Astrocyte (in vitro differentiated cells and primary cell): ENCODE data around the gene MTURN. TPM values are rescaled to one million over a fixed set of nuclear protein-coding genes. Genes with fewer than 3 reads are reported as not detected.

Source experiments
- DNase-seq: peaks from one replicate; pipeline ENCODE4 v3.0.0-alpha.2; 2010; ENCODE audit warnings: low read depth
- FAIRE-seq: peaks from 2 replicates; lab custom pipeline; 2011; peaks lifted over from hg19 to GRCh38; lab: Jason Lieb, UNC
- H2AFZ ChIP-seq: 2 replicates; pipeline ENCODE4 v1.6.0; 2012; ENCODE audit warnings: low read depth, low read length, inconsistent platforms
- H3K27ac ChIP-seq: 2 replicates; pipeline ENCODE4 v1.5.1; 2011; ENCODE audit warnings: low read depth, low read length, inconsistent platforms
- H3K27me3 ChIP-seq: 2 replicates; pipeline ENCODE4 v1.6.0; 2011; ENCODE audit warnings: low read length, inconsistent platforms; ENCODE audit not compliant: insufficient read depth
- H3K36me3 ChIP-seq: 2 replicates; pipeline ENCODE4 v1.5.1; 2011; ENCODE audit warnings: low read length, inconsistent platforms; ENCODE audit not compliant: insufficient read depth
- H3K4me1 ChIP-seq: 2 replicates; pipeline ENCODE4 v1.5.1; 2011; ENCODE audit warnings: low read length, inconsistent platforms; ENCODE audit not compliant: insufficient read depth
- H3K4me2 ChIP-seq: 2 replicates; pipeline ENCODE4 v1.6.0; 2012; ENCODE audit warnings: low read length, inconsistent platforms
- H3K4me3 ChIP-seq: 2 replicates; pipeline ENCODE4 v1.5.1; 2011; ENCODE audit warnings: low read depth, mild to moderate bottlenecking, low read length, inconsistent platforms; ENCODE audit not compliant: insufficient read depth
- H3K79me2 ChIP-seq: 2 replicates; pipeline ENCODE4 v1.6.0; 2012; ENCODE audit warnings: mild to moderate bottlenecking, low read length, inconsistent platforms; ENCODE audit not compliant: insufficient read depth
- H3K9ac ChIP-seq: 2 replicates; pipeline ENCODE4 v1.6.0; 2012; ENCODE audit warnings: mild to moderate bottlenecking, low read length, inconsistent platforms
- H3K9me3 ChIP-seq: 2 replicates; pipeline ENCODE4 v1.5.1; 2012; ENCODE audit warnings: low read depth, mild to moderate bottlenecking, low read length, inconsistent platforms; ENCODE audit not compliant: insufficient read depth
- H4K20me1 ChIP-seq: 2 replicates; pipeline ENCODE4 v1.6.0; 2012; ENCODE audit warnings: low read length, inconsistent platforms; ENCODE audit not compliant: insufficient read depth
- H3K27ac Mint-ChIP-seq: one replicate; pipeline ENCODE4 v1.8.0; 2021; ENCODE audit warnings: mild to moderate bottlenecking, mixed read lengths; ENCODE audit not compliant: unreplicated experiment
- H3K27me3 Mint-ChIP-seq: one replicate; pipeline ENCODE4 v1.8.0; 2021; ENCODE audit warnings: low read depth, mixed read lengths; ENCODE audit not compliant: unreplicated experiment
- H3K36me3 Mint-ChIP-seq: one replicate; pipeline ENCODE4 v1.8.0; 2021; ENCODE audit warnings: low read depth, mixed read lengths; ENCODE audit not compliant: unreplicated experiment
- H3K4me1 Mint-ChIP-seq: one replicate; pipeline ENCODE4 v1.8.0; 2021; ENCODE audit warnings: low read depth, mixed read lengths; ENCODE audit not compliant: unreplicated experiment
- H3K4me3 Mint-ChIP-seq: one replicate; pipeline ENCODE4 v1.8.0; 2021; ENCODE audit warnings: mild to moderate bottlenecking, moderate library complexity, mixed read lengths; ENCODE audit not compliant: unreplicated experiment
- H3K9me3 Mint-ChIP-seq: one replicate; pipeline ENCODE4 v1.8.0; 2021; ENCODE audit warnings: mild to moderate bottlenecking, mixed read lengths; ENCODE audit not compliant: unreplicated experiment
- EZH2 ChIP-seq: IDR thresholded peaks from 2 replicates; pipeline ENCODE4 v1.6.1; 2012; ENCODE audit warnings: mild to moderate bottlenecking, low read length, inconsistent platforms; ENCODE audit not compliant: insufficient read depth
- total RNA-seq: library from RNA; stranded (reverse); gene quantifications from 2 replicates; pipeline ENCODE4 v1.2.1, GENCODE V29; 2021
- TF ChIP-seq, protein P1 (sequence below): IDR thresholded peaks from 2 replicates; pipeline ENCODE4 v1.5.1; 2011; ENCODE audit warnings: low read depth, mild to moderate bottlenecking, inconsistent platforms, low read length, moderate library complexity; ENCODE audit not compliant: insufficient read depth

MTURN gene
- total RNA-seq, 1 donor from 2014 or later: 9.3 TPM

GRCh38 chr7:30150711-30151110, 15.9 kb downstream of the MTURN start:
- Histone ChIP-seq H3K79me2 (no peaks in the 10 kb centered on the region), H3K4me1 (peaks cover 6% of the 10 kb centered on the region), H3K27ac (no peak overlapping the region), H3K27me3 (no peaks in the 10 kb centered on the region), H3K36me3 (peaks cover 3% of the 10 kb centered on the region), H2AFZ (no peak overlapping the region), H3K9me3 (no peaks in the 10 kb centered on the region), H3K4me3 (no peak overlapping the region), H4K20me1 (no peaks in the 10 kb centered on the region), H3K9ac (no peak overlapping the region), H3K4me2 (no peak overlapping the region)
- TF ChIP-seq EZH2: no peak
- peaks cover 13% of the 10 kb centered on the region for H3K36me3 Mint-ChIP-seq
- H3K4me3 Mint-ChIP-seq: no peak overlapping the region
- no peaks in the 10 kb centered on the region for H3K27me3 Mint-ChIP-seq
- FAIRE-seq (no peak), DNase-seq (no peak)
- no peak overlapping the region for H3K27ac Mint-ChIP-seq
- H3K9me3 Mint-ChIP-seq: no peaks in the 10 kb centered on the region
- H3K4me1 Mint-ChIP-seq: peaks cover 3% of the 10 kb centered on the region

DNA sequence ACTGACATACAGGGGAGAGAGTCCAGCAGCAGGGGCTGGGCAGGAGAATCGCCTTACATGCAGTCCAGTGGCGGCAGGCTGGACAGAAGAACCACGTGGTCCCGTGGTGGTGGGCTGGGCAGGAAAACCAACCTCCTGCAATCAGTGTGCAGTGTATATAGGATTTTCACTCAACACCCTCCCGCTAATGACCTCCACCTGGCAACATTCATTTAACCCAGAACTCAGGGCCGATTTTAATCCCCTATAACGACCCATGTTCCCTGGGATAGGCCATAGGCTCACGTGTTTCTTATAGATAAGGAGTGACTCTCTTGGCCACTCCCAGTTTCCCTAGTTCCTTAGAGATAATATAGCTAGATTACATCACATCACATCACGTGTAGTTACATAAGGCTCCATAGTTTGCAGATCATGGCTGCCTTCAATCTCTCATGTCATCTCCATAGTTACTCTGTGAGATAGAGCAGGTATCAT, 19.4 kb downstream of the MTURN start:
- Histone ChIP-seq H3K79me2 (no peaks in the 10 kb centered on the region), H3K36me3 (peaks cover 3% of the 10 kb centered on the region), H4K20me1 (no peaks in the 10 kb centered on the region), H2AFZ (no peak overlapping the region), H3K9ac (no peak overlapping the region), H3K27ac (no peak overlapping the region), H3K4me3 (no peak overlapping the region), H3K27me3 (no peaks in the 10 kb centered on the region), H3K4me1 (no peaks in the 10 kb centered on the region), H3K4me2 (no peak overlapping the region), H3K9me3 (no peaks in the 10 kb centered on the region)
- peaks cover 16% of the 10 kb centered on the region for H3K36me3 Mint-ChIP-seq
- DNase-seq (no peak), FAIRE-seq (no peak)
- no peaks in the 10 kb centered on the region for H3K27me3 Mint-ChIP-seq
- H3K4me3 Mint-ChIP-seq: no peak overlapping the region
- peaks cover 6% of the 10 kb centered on the region for H3K4me1 Mint-ChIP-seq
- no peak for TF ChIP-seq EZH2
- TF ChIP-seq, protein P1, sequence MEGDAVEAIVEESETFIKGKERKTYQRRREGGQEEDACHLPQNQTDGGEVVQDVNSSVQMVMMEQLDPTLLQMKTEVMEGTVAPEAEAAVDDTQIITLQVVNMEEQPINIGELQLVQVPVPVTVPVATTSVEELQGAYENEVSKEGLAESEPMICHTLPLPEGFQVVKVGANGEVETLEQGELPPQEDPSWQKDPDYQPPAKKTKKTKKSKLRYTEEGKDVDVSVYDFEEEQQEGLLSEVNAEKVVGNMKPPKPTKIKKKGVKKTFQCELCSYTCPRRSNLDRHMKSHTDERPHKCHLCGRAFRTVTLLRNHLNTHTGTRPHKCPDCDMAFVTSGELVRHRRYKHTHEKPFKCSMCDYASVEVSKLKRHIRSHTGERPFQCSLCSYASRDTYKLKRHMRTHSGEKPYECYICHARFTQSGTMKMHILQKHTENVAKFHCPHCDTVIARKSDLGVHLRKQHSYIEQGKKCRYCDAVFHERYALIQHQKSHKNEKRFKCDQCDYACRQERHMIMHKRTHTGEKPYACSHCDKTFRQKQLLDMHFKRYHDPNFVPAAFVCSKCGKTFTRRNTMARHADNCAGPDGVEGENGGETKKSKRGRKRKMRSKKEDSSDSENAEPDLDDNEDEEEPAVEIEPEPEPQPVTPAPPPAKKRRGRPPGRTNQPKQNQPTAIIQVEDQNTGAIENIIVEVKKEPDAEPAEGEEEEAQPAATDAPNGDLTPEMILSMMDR: no peak
- H3K27ac Mint-ChIP-seq: no peak overlapping the region
- no peaks in the 10 kb centered on the region for H3K9me3 Mint-ChIP-seq

DNA sequence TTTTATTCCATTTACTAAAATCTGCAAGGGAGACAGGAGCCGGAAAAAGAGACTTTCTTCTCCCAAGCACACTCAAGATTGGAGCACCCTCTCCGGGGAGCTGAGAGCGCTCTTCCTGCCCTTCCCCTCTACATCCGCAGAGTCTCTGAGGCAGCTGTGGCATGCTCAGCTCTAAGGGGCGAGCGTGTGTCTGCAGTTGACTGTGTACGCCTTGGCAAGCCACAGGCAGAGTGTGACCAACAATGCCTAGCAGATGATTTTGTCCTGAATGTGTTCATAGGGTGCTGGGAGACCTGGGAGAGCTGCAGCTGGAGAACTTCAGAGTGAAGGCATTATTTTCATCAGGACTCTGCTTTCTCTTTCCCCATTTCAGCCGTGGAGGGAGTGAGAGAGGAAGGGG, 20.7 kb downstream of the MTURN start:
- H3K79me2 ChIP-seq: no peaks in the 10 kb centered on the region
- H3K9ac ChIP-seq: no peak overlapping the region
- no peaks in the 10 kb centered on the region for H3K9me3 Mint-ChIP-seq
- H3K36me3 ChIP-seq: peaks cover 3% of the 10 kb centered on the region
- peaks cover 13% of the 10 kb centered on the region for H3K36me3 Mint-ChIP-seq
- no peak overlapping the region for H3K27ac ChIP-seq
- H3K9me3 ChIP-seq: no peaks in the 10 kb centered on the region
- no peak for TF ChIP-seq EZH2
- TF ChIP-seq, protein P1: no peak
- no peaks in the 10 kb centered on the region for H3K27me3 Mint-ChIP-seq
- no peak overlapping the region for H2AFZ ChIP-seq
- peaks cover 12% of the 10 kb centered on the region for H3K4me1 Mint-ChIP-seq
- H3K27me3 ChIP-seq: no peaks in the 10 kb centered on the region
- no peak overlapping the region for H3K4me3 Mint-ChIP-seq
- FAIRE-seq: no peak
- no peaks in the 10 kb centered on the region for H4K20me1 ChIP-seq
- no peak overlapping the region for H3K4me2 ChIP-seq
- DNase-seq: no peak
- H3K4me3 ChIP-seq: no peak overlapping the region
- H3K4me1 ChIP-seq: peaks cover 5% of the 10 kb centered on the region
- H3K27ac Mint-ChIP-seq: peak overlapping the region; percentile 47
